NCI-H524 (cell line): ENCODE data around the gene IL3.

Experiments
- DNase-seq, 2 experiments: peaks; one replicate each; lab custom pipeline; 2025; lab: John Stamatoyannopoulos, UW

The IL3 gene

DNA sequence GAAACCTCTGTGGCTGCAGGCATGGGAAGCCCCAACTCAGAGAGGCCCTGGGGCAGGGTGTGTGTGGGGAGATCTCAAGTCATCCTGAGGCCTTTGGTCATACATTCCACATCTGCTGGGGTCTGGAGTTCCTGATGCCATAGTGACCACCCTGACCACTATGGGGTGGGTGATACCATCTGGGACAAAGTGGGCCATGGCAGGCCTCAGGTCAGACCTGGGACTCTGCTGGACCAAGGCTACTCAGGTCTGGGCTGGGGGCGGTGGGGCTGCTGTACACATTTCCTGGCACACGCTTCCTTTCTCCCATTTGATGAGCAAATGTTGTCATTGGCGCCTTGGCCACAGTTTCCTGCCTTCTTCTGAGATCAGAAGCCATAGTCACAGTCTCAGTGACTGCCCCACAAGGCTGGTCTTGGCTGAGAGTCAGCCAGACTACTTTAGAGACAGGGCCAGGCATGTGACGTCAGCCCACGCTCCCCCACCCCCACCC, 33.9 kb upstream of the IL3 start:
- no peak for DNase-seq

DNA sequence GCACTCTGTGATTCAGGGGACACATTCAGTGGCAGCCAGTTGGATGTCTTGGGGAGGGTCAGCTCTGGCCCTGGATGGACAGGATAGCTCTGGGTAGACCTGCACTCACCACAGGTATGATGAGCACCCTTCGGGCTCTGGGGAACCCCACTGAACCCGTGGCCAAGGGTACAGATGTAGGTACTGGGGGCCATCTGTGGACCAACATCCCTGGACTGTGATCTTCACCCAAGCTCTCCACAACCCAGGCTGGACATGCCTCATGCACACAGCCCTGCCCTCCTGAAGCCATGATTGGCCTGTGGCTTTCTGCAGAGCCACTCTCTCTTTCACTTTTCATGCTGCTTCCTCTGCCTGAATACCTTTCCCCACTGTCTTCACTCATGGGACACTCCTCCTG, 33.4 kb upstream of the IL3 start:
- no peak for DNase-seq

DNA sequence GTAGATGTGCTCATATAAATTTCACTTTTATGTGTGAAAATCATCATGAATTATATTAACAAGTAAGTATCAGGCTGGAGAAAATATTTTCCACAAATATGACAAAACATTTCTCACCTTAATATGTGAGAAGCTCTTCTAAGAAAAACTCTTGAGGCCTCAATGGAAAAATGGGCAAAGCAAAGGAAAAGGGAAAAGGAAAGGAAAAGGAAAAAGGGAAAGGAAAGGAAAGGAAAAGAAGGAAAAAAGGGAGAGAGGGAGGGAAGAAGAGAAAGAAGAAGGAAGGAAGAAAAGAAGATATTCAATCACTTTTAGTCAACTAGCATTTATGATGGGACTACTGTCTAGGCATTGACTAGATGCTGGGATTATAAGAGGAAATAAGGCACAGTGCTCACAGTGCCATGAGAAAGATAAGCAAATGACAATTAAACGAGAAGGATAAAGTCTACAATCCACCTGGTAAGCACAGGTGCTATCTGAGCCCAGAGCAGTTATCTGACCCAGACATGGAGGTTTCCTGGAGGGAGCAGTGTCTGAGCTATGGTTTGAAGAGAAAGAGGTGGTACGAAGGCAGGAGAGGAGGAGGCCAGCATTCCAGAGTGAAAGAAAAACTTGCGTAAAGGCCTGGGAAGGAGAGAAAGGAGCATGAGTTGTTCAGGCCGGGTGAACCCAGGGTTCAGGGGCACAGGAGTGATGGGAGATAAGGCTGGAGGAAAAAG, 30.7 kb upstream of the IL3 start:
- DNase-seq: no peak

DNA sequence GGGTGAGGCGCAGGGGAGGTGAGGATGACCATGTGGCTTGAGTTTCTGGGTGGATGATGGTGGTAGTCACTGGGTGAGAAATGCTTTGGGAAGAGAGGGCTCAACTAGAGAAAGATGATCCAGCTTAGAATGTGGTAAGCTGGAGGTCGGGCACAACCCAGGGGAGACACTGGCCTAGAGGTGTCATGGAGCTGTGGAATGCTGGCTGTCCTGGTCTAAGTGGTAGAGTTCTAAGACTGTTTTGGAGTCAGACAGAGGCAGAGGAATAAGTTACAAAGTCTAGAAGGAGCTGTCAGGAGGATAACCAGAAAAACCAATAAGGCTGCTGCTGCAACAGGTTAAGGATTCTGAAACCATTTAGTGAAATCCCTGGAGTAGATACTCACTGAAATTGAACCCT, 29.8 kb upstream of the IL3 start:
- DNase-seq: no peak

DNA sequence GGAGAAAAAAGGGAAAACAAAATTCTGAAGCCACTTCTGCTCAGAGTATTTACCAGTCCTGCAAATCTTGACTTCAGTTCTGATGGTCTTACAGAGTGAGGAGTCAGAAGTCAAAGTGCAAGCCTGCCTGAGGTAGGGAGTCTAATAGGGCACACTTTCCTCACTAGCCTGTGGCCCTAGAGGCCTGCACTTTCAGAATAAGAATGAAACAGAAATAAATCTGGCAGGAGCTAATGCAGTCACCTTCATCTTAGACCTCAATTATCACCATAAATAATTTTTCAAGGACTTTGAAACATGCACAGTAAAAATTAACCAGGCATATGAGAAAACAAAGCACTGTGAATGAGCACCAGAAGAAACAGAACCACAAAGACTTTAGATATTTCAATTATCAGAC, 28.3 kb upstream of the IL3 start:
- DNase-seq: no peak

DNA sequence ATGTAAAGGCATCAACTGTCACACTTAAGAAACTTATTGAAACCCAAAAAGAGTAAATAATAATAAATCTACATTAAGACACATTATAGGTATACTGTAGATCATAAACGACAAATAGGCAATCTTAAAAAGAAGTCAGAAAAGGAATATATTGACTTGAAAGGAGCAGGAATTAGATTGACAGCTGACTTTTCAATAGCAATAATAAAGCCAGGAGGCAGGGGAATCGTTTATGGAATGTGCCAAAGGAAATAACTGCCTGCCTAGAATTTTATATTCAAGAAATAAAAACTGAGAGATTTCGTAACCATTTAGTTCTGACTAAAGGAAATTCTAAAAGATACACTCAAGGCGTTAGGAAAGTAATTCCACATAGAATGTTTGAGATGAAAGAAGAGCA, 27.3 kb upstream of the IL3 start:
- DNase-seq: no peak

DNA sequence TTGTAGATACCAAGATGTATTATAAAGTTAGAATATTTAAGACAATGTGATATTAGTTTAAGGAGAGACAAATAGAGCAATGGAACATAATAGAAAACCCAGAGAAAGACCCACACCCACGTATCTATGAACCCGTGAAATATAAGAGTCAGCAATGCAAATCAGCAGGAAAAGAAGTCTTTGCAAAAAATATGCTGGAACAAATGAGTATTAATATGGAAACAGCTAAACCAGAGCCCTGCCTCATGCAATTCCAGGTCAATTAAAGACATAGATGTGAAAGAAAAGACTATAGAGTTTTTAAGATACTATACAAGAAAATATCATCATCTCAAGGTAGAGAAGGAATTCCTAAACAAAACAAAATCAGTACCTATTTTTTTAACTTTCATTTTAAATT, 23.1 kb upstream of the IL3 start:
- DNase-seq: no peak

DNA sequence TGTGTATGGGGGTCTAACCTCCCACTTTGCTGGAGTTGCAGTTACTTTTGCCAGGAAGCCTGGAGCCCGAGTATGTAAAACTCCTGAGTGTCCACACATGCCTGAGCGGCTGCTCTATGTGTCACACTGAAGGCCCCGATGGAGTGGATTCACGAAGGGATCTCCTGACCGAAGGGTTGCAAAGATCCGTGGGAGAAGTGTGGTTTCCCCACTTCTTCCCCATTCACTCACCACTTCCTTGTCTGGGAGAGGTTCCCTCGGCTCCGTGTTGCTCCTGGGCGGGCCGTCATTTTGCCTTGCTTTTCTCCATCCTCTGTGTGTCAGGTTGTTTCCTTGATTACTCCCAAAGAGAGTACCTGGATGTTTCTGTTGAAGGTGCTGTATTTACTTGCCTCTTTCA, 16.2 kb upstream of the IL3 start:
- DNase-seq: no peak

DNA sequence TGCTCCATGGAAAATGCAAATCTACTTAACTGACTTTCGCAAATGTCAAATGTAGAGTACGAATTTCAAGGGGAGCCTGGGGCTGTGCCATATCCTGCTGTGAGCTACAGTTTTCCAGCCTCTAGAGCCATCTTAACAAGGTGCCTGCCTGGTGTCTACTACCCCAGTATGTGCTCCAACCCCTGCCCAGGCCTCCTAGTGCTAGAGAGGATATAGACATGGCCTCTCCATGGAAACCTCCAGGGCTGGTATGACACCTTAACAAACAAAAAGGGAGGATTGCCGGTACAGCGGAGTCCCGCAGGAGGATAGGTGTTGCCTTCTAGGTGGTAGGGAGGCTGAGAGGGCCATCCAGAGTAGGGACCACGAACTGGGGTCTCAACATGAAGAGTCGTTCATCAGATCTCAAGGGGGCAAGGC, 13.6 kb upstream of the IL3 start:
- DNase-seq: no peak

DNA sequence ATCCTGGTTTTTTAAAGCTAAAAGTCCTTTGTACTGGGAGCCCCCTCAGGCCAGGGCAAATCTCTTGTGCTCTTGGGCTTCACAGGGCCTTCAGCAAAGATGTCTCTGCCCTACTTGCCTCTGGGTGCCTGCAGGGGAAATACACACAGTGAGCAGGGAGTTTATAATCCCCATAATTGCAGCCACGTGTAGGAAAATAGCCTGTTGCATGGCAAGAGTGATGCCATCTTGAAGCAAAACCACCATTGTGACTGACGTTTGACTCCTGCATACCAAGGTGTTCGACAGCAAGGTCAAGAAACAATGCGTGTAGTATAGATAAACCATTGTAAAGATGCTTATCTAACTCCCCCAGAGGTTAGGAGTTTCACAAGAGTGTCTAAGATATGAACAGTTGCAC, 11.4 kb upstream of the IL3 start:
- DNase-seq: no peak

DNA sequence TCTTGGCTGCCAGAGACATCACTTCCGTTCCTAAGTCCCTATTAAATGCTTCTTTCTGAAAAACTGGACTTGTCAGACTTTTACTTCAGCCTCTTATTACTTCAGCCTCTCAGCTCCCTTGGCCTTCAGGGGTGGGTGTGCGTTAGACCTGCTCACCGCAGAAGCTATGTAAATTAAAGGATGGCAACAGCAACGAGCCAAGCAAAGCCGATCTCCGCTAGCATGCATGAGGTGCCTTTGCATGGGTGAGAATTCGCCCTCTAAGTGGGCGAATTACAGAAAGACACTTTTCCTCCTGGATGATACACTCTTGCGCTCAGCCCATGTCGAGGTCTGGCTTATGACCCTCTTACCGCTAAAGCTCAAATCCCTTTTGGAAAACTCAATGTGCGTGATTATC, 10.9 kb upstream of the IL3 start:
- no peak for DNase-seq

DNA sequence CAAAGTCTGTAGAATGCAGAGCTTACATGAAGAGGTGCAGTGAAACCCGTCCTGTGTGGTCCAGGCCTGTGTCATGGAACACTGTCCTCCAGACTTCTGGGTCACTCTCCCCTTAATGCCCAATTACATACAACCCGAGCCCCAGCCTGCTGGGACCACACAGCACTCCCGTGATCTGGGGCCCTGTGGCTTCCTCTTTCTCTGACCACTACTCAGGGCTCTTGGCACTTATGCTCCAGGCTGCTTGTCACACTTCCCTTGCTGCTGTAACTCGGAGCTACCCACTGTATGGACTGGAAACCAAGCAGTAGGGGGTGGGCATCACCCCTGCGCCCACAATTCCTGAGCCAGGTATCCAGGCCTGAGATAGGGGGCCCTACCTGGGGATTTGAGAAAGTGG, 10.3 kb upstream of the IL3 start:
- no peak for DNase-seq

DNA sequence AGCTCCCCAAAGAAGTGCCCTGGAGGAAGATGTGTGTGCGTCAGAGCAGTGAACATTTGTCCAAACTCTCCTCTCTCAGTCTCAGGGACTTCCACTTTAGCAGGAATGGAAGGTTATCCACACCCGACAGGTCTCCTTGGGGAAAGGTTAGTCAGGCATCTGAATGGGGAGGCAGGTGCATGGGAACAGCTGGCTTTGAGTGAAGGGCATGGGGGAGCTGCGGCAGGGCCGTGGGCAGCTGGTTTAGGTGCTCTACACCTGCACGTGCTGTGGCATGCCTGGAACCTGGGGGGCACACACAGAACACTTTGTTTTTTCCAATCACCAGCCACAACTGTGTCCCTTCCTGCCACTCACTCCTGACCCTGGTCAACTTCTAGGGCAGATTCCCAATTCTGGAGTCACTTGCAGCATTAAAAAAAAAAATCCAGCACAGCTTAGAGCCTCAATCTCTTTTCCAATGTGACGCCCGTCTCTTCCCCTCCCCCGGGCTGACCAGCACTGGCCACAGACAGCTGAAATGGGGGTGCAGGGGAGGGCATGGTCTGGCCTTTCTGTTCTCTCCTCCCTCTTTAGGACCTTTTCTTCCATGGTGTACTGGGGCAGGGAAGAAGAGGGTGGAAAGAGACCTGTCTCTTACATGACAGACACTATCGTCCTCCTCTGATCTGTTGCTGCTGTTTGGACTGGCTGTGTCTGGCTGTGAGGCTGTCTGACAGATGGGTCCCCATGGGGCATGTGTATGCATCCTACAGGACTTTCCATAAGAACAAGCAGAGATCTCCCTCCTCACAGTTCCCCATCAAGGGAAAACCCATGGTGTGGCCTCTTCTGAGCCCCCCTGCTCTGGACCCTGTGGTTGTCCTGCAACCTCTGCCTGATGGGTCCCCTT, 9.5 kb upstream of the IL3 start:
- DNase-seq: peak in 1 of 2 experiments; percentile 22

DNA sequence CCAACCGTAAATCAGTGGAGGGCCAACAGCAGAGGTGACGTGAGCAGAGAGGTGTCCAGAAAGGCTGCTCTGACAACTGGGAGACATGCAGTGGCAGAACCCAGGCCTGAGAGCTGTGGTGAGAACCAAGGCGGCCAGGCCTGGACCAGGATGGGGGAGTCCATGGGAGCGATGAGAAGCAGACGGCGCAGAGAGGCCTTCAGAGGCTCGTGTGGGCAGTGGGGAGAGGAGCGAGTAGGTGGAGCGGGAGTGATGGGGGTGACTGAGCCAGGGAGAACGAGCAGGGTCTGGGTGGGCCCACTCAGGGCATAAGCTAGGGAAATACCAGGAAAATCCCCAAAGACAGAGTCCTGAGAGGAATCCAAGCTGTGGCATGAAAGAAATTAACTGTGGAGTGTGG, 7.9 kb upstream of the IL3 start:
- DNase-seq: no peak

DNA sequence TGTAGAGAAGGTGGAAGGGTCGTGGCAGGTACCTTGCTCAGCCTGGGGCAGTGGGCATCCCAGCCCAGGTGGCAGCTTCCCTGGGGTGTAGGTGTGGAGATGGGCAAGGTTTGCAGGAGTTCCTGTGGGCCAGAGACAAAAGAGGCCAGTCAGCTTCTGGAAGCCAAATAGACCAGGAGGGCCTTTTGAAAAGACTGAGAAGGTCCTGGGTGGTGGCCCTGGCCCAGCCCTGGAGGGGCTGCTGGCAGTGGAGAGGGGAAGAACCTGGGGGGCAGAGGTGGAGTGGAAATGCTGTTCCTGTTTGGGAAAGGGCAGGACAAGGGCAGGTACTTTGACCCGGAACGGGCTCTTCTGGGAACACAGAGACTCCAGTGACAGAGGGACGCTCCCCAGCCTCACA, 7.0 kb upstream of the IL3 start:
- no peak for DNase-seq

DNA sequence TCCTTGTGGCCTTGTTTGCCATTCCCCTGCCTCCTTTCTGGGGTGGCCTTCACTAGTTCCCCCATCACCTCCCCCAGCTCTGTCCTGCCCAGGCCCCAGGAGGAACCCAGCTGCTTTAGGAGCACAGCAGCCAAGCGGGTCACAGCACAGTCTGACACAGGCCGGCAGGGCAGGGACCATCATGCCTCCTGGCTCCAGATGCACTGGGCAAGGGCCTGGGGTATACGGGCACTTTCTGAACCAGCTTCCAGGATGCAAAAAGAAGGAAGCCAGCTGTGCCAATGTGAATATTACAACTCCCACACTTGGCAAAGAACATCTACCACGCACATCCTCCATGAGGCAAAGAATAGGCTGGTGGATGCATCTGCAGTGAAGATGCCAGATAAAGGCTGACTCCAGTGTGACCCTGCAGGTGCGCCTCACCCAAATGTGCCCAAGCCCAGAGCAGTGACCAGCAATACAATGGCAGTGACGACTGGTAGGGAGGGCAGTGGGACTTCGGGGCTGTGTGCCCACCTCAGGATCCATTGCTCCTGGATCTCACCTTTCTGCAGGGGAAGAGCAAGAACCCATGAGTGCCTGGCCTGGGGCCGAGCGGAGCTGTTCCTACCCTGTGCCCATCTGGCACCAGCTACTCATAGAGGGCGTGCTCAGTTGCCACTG, 6.3 kb upstream of the IL3 start:
- no peak for DNase-seq

DNA sequence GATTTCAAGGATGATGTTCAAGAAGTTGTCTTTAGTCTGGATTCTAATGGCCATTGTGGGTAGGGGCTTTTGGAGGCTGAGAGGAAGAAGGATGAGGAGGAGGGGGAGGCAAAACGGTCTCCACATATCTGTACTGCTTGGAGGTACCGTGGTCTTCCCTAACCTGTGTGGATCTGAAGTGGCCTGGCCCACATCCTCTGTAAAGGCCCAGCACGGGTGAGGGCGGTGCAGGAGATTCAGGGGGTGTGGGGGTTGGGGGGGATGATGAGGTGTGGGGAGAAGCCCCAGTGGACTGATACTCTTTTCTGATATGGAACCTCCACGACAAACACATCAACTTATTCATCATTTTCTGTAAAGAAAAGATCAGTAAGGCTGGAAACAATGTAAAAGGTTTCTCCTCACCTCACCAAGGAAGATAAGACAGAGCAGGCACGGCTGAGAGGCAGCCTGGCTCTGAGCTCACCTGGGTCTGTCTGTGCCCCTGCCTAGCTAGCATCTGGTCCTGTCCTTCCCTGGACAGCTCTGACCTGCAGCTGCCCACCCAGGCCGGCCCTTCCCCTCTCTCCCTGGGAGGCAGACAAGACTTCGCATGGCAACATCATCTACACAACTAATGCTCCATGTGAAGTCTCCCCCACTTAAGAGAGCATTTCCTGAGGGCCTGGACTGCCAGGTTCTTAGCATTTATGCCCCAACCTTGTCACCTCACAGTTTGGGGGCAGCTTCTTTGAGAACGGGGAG, 5.6 kb upstream of the IL3 start:
- DNase-seq: no peak

DNA sequence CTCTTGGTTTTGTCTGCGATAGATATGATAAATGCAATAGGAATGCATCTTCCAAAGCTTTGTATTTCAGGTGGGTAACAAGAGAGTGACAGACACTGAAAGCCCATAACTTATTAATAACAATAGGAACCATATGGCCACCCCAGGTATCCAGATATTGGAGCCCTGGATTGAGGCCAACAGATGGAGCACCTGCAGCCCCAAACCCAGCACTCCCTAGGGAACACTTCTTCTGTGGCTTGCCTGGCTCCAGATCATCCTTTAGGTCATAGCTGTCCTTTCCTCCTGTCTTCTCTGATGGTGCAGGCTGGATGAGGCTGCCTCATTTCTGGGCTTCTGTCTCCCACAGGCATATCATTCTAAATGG, 5.0 kb upstream of the IL3 start:
- DNase-seq: peak; percentile 58 to 87

DNA sequence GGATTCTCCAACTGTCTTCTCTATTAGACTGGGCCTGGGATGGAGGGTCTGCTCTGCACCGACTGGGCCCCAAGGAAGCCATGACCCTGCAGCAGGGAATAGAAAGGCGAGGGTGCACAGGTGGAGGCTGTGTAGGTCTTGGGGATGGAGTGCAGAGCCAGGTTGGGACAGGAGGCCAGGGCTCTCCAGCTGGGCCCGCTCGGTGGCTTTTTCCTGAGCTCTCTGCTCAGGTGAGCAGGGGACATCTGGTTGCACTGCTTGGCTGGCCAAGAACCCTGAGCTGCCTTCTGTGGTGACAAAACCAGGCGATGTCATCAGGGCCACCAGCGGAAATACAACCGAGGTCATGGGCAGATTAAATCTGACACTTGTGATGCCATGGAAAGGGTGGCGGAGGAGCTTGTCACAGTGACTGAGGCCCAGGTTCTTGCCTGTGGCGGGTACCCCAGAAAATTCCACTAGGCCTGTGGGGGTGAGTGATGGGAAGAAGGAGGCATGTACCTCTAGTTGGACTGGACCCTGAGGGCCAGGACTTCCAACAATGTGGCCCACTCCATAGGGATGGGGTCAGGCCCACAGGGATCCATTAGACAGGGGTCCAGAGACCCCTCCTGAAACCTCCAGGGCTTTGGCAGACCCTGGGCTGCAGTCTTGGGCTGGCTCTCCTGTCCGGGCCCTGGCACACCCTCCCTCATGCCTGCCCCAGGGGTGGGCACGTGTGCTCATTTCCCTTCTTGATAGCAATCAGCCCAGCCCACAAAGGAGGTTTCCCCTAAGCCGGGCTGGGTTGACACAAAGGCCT, 4.4 kb upstream of the IL3 start:
- DNase-seq: peak in 1 of 2 experiments; percentile 49

DNA sequence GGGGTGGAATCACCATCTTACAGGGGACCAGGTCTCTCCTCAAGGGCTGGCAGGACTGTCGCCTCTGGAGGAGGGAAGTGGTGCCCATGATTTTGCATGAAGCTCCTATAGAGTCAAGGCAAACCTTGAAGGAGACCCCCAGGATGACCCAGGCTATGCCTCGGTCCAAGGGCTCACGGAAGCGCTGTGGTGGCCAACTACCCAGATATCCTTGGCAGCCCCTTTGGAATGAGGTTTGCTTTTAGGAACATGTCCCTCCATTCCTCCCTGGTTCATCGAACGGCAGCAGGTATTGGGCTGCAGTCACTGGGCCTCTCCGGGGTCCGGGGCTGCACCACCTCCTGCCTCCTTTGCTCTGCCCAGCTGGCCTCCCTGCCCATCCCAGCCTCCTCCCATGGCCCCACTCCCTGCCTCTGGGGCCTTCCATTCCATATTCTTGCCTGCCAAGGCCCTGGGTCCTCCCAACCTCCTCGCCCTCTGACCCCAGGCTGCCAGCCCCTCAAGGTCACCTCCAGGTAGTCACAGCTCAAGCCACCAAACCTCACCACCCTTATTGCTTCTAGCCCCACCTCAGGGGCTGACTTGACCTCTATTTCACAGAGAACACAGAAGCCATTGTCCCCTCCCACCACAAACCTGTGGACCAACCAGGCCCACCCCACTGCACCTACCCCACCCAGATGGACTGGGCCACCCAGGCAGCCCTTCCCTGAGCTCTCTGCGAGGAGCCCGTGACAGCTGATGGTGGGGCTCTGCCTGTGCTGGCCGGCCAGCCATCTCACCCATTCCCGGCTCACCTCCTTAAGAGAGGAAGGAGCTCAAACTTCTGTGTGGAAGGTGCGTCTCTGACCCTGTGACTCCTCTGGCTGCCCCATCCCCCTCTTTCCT, 3.6 kb upstream of the IL3 start:
- no peak for DNase-seq
